EH (cell line): ENCODE data around the gene P3R3URF.
A peak's percentile ranks its signal among the peaks of the same experiment; 100 is the strongest.

Experiments
- DNase-seq: peaks from one replicate; pipeline ENCODE4 v3.0.0-alpha.2; 2015; ENCODE audit warnings: low read depth

The P3R3URF gene

DNA sequence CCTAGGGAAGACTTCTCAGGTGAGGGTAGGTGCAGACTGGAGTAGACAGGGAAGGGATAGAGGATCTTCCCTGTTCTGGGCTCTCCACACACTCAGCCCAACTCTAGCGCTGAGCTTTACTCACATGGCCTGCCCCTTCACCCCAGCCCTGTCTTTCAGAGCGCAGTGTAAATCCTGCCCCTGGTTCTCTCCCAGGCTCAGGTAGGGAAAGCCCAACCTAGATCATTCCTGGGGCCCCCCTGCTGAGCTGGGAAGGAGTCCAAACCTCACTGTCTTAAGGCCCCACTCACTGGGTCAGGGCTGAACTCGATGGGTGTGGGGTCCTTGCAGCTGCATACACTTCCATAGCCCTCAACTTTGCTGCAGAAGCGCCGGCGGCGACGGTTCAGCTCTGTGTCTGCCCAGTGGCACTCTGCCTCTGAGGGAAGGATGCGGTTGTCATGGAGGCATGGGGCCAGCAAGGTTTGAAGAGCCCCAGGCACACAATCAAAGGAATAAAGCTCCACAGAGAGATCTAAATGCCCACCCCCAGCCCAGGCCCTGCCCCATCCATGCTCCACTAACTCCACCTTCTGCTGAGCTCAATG lies 17.8 kb upstream of the P3R3URF start:
- DNase-seq: no peak

DNA sequence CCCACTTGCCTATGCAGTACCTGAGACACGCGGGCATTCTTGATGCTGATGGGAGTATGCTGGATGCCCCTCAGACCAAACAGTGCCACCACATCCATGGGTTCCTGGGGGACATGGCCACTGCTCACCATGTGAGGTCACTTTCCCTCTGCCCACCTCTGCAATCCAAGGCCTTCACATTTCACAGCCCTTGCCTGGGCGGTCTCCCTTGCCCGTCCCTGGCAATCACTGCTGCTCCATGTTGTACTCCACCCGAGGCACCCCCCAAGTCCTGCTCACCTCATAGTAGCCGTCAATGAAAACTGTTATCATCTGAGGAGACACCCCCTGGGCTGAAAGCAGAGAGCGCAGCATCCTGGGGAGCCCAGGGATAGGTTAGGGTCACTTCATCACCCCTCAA lies 17.0 kb upstream of the P3R3URF start:
- DNase-seq: no peak

GRCh38 chr1:46192171-46192570 lies 15.9 kb upstream of the P3R3URF start:
- no peak for DNase-seq

GRCh38 chr1:46191033-46191701 lies 14.9 kb upstream of the P3R3URF start:
- no peak for DNase-seq

DNA sequence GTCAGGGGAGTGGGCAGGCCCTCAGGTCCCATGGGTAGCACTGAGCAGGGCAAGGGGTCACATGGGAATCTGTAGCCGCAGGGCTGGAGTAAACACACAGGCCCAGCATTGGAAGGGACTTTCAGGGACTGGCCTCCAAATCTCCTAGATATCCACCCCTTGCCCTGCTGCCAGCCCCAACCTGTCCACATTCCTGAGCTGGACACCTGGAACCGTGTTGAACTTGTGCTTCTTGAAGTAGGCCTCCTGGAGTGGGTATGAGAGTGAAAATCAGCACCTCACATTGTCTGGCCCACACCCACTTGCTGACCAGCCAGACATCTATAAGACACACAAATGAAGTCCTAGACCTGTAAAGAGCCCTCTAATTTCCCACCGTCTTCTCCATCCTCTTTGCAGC lies 14.3 kb upstream of the P3R3URF start:
- no peak for DNase-seq

DNA sequence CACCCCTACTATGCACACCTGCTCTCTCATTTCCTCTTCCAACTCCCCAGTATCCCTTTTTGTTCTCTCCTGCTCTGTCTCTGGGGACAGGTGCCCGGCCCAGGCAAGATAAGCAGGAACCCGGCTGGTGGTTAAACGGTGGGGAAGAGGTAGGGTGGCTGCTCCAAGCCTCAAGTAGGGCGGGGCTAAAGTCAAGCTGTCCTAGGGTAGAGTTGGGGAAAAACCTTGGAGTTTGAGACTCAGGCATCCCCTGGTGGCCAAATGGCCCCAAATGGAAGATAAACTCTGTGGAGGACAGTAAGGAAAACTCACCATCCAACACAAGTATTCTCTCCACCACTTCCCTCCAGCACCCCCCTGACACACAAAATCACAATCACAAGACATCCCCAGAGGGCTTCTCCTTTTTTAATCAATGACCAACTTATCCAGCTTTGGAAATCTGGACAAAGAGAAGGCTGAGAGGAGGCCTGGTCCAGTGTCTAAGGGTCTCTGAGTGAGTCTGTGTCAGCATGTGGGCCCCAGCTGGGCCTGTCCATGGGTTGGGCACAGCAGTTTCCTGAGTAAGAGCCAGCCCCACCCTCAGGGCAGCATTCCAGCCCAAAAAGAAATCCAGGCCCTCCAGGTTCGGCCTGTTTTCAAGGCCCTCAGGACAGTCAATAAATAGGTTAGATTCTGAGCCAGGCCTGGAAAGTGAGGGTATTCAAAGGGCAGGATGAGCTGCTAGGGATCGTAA lies 12.2 kb upstream of the P3R3URF start:
- no peak for DNase-seq

DNA sequence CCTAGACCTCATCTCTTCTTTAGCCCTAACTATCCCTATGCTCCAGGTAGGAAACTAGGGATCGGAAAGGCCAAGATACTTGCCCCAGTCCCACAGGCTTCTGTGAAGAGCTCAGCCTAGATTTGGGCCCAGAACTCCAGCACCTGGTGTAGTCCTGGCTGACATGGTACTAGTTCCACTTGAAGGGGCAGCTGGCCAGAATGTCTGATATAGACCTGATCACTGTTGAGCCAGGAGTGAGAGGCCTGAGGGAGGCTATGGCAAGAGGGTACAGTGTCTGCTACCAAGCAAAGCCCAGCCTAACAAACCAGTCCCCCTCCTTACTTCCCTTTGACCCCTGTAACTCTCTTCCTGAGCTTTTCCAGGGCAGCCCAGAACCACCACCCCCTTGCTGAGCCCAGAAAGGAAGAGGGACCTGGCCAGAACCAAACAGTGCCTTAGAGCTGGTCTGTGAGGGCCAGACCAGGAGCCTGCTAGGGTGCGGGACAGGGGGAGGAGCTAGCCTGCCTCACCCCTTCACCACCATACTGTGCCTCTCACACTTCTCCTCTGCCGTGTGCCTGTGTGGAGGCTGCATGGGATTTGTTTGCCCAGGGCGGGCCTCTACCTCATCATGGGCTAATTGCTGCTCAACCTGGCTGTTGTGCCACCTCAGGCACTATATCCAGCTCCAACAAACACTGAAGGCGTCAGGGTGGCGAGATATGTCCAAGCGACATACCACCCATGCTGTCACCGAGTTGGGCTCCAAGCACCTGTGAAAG lies 11.0 kb upstream of the P3R3URF start:
- DNase-seq: no peak

DNA sequence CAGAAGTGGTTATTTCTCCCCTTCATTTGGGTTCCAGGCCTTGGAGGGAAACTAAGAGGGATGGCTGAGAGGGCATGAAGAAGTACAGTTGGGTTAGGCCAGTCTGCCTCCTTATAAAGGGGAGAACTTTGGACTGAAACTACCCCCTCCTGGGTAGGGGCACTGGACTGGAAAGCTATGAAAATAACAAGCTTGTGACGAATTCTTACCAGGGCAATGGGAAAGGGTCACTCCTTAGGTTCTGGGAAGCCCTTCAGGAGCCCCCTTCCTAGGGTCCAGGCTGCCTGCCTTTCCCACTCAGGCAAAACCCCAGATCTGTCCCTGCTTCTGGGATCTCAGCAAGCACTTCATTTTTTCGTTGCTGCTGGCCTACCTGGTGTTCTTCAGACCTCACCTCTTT lies 9.8 kb upstream of the P3R3URF start:
- no peak for DNase-seq

- no peak for DNase-seq
Observed at GRCh38 chr1:46184920-46185658, 8.8 kb upstream of the P3R3URF start.

- DNase-seq: peak; percentile 29
Observed at GRCh38 chr1:46183926-46184557, 7.8 kb upstream of the P3R3URF start.

GRCh38 chr1:46183079-46183847 lies 7.0 kb upstream of the P3R3URF start:
- peak; percentile 96 for DNase-seq

GRCh38 chr1:46181343-46182260 lies 5.3 kb upstream of the P3R3URF start:
- peak; percentile 80 for DNase-seq

GRCh38 chr1:46180082-46180616 lies 3.9 kb upstream of the P3R3URF start:
- no peak for DNase-seq

DNA sequence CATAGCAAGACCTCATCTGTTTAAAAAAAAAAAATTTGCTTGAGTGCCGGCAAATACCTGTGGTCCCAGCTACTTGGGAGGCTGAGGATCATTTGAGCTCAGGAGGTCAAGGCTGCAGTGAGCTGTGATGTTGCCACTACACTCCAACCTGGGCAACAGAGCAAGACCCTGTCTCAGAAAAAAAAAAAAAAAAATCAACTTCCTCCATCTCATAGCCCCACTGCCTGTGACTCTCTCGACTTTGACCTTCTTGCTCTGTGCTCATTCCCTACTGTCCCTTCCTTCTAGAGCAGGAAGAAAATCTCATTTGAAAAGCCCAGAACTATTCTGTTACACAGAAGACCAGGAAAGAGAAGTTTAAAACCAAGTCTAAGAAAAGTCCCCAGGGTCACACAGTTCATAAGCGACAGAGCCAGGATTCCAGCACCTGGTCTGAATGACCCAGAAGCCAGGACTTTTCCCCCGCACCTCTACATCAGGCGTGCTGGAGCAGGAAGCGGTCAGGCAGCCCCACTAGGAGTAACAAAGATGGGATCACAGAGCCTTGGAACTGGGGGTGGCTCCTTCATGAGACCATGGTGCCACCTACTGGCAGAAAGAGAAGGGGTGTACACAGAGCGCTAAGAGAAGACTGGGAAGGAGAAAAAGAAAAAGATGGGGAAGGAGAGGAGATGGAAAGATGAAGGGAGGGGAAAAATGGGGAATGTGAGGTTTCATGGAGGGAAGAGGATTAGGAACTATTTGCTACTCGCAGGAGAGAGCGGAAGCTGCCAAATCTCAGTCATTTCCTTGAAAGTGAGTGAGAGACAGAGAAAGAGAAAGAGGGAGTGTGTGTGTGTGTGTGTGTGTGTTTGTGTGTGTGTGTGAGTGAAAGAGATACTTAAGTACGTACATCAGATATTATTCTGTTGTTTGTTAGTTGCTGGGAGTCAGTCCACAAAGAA lies 3.1 kb upstream of the P3R3URF start:
- peak; percentile 89 for DNase-seq

- no peak for DNase-seq
Observed at GRCh38 chr1:46175243-46175642, 1.0 kb downstream of the P3R3URF start.

DNA sequence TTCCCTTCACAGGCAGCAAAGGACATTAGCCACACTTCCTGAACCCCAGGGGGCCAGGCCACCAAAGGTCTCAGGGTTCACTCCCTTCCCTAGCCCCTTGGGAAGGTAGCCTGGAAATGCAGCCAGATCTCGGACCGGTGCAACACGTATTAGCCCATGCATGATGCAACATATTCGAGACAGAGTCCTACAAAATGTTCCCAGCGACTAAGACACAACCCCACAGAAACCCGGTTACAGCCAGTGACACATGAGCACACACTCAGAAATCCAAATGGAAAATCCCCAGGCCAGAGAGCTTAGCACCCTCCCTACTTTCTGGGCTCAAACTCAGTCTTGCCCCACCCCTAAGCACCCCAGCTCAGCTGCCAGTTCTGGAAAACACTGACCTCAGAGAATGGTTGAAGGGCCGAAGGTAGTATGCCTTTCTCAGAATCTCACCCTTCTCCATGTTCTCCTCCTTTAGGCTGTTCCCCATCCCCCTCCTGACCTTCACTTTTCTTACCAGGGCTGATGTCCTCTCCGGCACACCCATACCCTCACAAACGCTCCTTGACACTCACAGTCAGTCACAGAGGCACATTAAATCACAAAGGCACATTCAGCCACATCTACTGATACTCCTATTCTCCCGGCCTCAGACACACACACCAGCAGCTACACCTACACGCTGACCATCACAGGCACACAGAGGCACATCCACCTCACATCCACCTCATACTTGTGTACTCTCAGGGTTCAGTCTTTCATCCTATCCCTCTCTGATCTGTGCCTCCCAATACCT lies 1.6 kb downstream of the P3R3URF start, which contains the start of gene TSPAN1:
Gene TSPAN1, plus strand, starts transcription at position 640 of the 784 bp plus-strand sequence. CDS start 6,021 bp downstream, outside the sequence.
- DNase-seq: peak; percentile 45

DNA sequence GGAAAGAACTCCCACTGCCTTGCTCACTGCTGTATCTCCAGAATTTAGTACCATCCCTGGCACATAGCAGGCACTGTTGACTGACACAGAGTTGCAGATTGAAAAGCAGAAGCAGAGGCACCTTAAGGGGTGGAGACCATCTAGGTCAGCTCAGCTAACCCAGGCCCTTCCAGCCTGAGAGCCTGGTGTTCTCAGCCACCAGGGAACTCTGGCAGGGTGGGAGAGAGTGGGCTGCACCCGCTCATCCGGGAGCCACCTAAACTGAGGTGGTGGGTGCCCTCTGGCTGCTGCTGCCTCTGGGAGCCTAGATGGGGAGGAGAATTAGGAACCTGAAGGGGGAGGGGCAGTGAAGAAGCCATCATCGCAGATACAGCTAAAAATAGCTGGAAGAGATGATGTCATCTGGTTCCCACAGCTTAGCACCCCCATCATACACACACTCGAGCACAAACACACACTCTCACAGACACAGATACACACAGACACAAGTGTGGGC lies 2.9 kb downstream of the P3R3URF start:
- DNase-seq: peak; percentile 77
